Lung (tissue), 12 donors: ENCODE results near the gene GTF3C6. TPM values are rescaled to one million over a fixed set of nuclear protein-coding genes. Genes with fewer than 3 reads are reported as not detected.

Source experiments
- ATAC-seq: fragments of 200-7000 bp; cut with Tn5 transposase; one replicate; pipeline ENCODE4 v1.9.1; 2020; ENCODE audit warnings: moderate number of reproducible peaks; ENCODE audit not compliant: insufficient read depth, low FRiP score
- DNase-seq, 3 donors: peaks; one replicate each; pipeline ENCODE4 v3.0.0-alpha.2; 2013 to 2017
- H3K27ac ChIP-seq, 2 donors: one replicate each; pipeline ENCODE4 v1.5.1; 2013; ENCODE audit warnings: mild to moderate bottlenecking in 2 of 2, moderate library complexity in 2 of 2, control low read depth in 1 of 2, inconsistent platforms in 1 of 2, low read depth in 1 of 2, low read length in 1 of 2
- H3K27me3 ChIP-seq, 3 donors: one replicate each; pipeline ENCODE4 v1.5.1; 2013; ENCODE audit warnings: low read length in 2 of 3; ENCODE audit not compliant: control insufficient read depth in 3 of 3, insufficient read depth in 3 of 3
- H3K36me3 ChIP-seq, 4 donors: one replicate each; pipeline ENCODE4 v1.5.1; 2013; ENCODE audit warnings: low read length in 4 of 4, mild to moderate bottlenecking in 1 of 4, moderate library complexity in 1 of 4; ENCODE audit not compliant: control insufficient read depth in 4 of 4, insufficient read depth in 4 of 4
- H3K4me1 ChIP-seq, 5 donors: one replicate each; pipeline ENCODE4 v1.5.1; 2013; ENCODE audit warnings: low read length in 5 of 5, mild to moderate bottlenecking in 2 of 5, moderate library complexity in 1 of 5; ENCODE audit not compliant: control insufficient read depth in 5 of 5, insufficient read depth in 5 of 5
- H3K4me3 ChIP-seq: one replicate; pipeline ENCODE4 v1.5.1; 2013; ENCODE audit warnings: mild to moderate bottlenecking, control low read depth, moderate library complexity
- H3K9ac ChIP-seq, 2 donors: one replicate each; pipeline ENCODE4 v1.5.1; 2013; ENCODE audit warnings: low read length in 2 of 2, control low read depth in 1 of 2; ENCODE audit not compliant: insufficient read depth in 1 of 2
- H3K9me3 ChIP-seq, 4 donors: one replicate each; pipeline ENCODE4 v1.5.1; 2013; ENCODE audit warnings: low read length in 3 of 4, mild to moderate bottlenecking in 1 of 4, moderate library complexity in 1 of 4; ENCODE audit not compliant: control insufficient read depth in 4 of 4, insufficient read depth in 3 of 4
- CTCF ChIP-seq: IDR thresholded peaks from 2 replicates; pipeline ENCODE4 v1.5.1; 2012; ENCODE audit warnings: mild to moderate bottlenecking; ENCODE audit errors: control extremely low read depth, extremely low read depth
- WGBS, 2 donors: extraction: QIAGEN DNeasy Blood & Tissue Kit; methylation state at CpG; one replicate each; pipeline ENCODE4 v1.1.7; 2013; 5-methylcytosine and 5-hydroxymethylcytosine counted together
- polyA plus RNA-seq, 2 donors: library from polyadenylated mRNA; stranded (reverse); fragments of 200-250 nt; gene quantifications; one replicate each; pipeline ENCODE4 v1.2.1, GENCODE V29; 2013
- total RNA-seq, 2 donors: library from RNA; depleted of rRNA in 1 of 2; stranded (reverse); fragments of >200 nt in 1 of 2; gene quantifications; one replicate each; pipeline ENCODE4 v1.2.1, GENCODE V29; 2014 to 2021
- donor health status: control.
- donor health status: control.
- donor health status: Bipolar disorder and iron deficiency.
- donor health status: healthy.
- donor health status: DM: yes; HTN: yes; CAD: no.

GTF3C6 gene
- total and polyA plus RNA-seq, 4 donors = 28.0 to 81.1 (median 59.5) TPM

GRCh38 chr6:110990840-110991576 is 32.5 kb downstream of the GTF3C6 start:
- H3K36me3 ChIP-seq = peaks cover 3 to 25% (median 19%) of the 10 kb centered on the region in 4 donors
- no peak for ATAC-seq
- DNase-seq = no peak

GRCh38 chr6:110996691-110997090 is 38.2 kb downstream of the GTF3C6 start:
- no peak for TF ChIP-seq CTCF
- DNase-seq (no peak), ATAC-seq (no peak)
- peaks cover 14 to 40% (median 33%) of the 10 kb centered on the region in 4 donors for H3K36me3 ChIP-seq
- no peak overlapping the region for H3K9ac ChIP-seq
- no peaks in the 10 kb centered on the region for H3K4me1 ChIP-seq
- 97% methylated on average over 9 of the region's 9 CpGs for WGBS, 2 donors
- H3K9me3 ChIP-seq = no peaks in the 10 kb centered on the region
- H3K27ac ChIP-seq = no peak overlapping the region
- no peak overlapping the region for H3K4me3 ChIP-seq
- H3K27me3 ChIP-seq = no peaks in the 10 kb centered on the region

More at GRCh38 chr6:110990840-110991576, 32.5 kb downstream of the GTF3C6 start:
- Histone ChIP-seq H3K4me3 (no peak overlapping the region), H3K27me3 (no peaks in the 10 kb centered on the region), H3K9ac (no peak overlapping the region), H3K9me3 (no peaks in the 10 kb centered on the region), H3K4me1 (no peaks in the 10 kb centered on the region), H3K27ac (no peak overlapping the region)
- no peak for TF ChIP-seq CTCF
- 86 to 90% methylated on average over 11 of the region's 11 CpGs for WGBS, 2 donors

DNA sequence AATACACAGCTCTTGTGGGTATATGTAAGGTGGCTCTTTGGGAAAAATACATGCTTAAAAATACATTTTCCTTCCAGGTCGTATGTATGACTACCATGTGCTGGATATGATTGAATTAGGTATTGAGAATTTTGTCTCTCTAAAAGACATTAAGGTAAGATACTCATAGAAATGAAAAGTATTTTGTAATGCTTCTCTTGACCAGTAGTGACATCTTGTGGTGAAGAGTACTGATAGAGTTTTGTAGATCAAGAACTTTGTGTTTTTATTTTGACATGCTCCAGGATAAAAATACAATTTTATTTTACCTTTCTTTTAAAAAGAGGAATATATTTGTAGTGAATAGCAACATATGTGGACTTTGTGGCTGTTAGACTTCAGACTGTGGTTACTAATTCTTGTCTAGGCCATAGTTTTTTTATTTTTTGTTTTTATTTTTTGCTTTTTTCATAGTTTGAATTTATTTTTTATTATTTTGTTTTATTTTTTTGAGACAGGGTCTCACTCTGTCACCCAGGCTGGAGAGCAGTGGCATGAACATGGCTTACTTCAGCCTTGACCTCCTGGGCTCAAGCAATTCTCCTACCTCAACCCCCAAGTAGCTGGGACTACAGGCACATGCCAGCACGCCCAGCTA is 41.2 kb downstream of the GTF3C6 start:
- H3K9ac ChIP-seq = no peak overlapping the region
- H3K9me3 ChIP-seq = no peaks in the 10 kb centered on the region
- H3K36me3 ChIP-seq = peaks cover 15 to 43% (median 36%) of the 10 kb centered on the region in 4 donors
- DNase-seq = peak in 1 of 3 donors; percentile 38
- TF ChIP-seq CTCF = peak; percentile 5
- H3K4me1 ChIP-seq = no peaks in the 10 kb centered on the region
- no peaks in the 10 kb centered on the region for H3K27me3 ChIP-seq
- no peak for ATAC-seq
- no peak overlapping the region for H3K27ac ChIP-seq
- 70 to 74% methylated on average over 2 of the region's 2 CpGs for WGBS, 2 donors
- no peak overlapping the region for H3K4me3 ChIP-seq
